Activated naive CD4-positive, alpha-beta T cell treated with anti-CD3 and anti-CD28 coated beads for 36 hours (primary cell): Measurements from ENCODE around the gene GEMIN2. TPM values are rescaled to one million over a fixed set of nuclear protein-coding genes. Genes with fewer than 3 reads are reported as not detected.
A peak's percentile ranks its signal among the peaks of the same experiment; 100 is the strongest.
"Not testable (repeated sequence)": the region's sequence is repeated elsewhere in the genome, so short reads cannot be mapped to it uniquely, and the experiment has no call there.

Experiments used
- CTCF ChIA-PET: fragments of 350-600 bp; sonication (Branson Sonifier 250); formaldehyde crosslinking; loops from one replicate; lab custom pipeline; 2021; ENCODE audit warnings: antibody characterized with exemption; lab: Charles Lee
- DNase-seq: peaks from one replicate; pipeline ENCODE4 v3.0.0-alpha.2; 2020
- H3K27ac Mint-ChIP-seq: one replicate; pipeline ENCODE4 v1.8.0; 2021; ENCODE audit warnings: mild to moderate bottlenecking, mixed read lengths
- H3K27me3 Mint-ChIP-seq: one replicate; pipeline ENCODE4 v1.8.0; 2021; ENCODE audit warnings: low read depth, mixed read lengths
- H3K36me3 Mint-ChIP-seq: one replicate; pipeline ENCODE4 v1.8.0; 2021; ENCODE audit warnings: low read depth, mixed read lengths
- H3K4me1 Mint-ChIP-seq: one replicate; pipeline ENCODE4 v1.8.0; 2021; ENCODE audit warnings: low read depth, mixed read lengths
- H3K4me3 Mint-ChIP-seq: one replicate; pipeline ENCODE4 v1.8.0; 2021; ENCODE audit warnings: mild to moderate bottlenecking, moderate library complexity, mixed read lengths
- H3K9me3 Mint-ChIP-seq: one replicate; pipeline ENCODE4 v1.8.0; 2021; ENCODE audit warnings: mixed read lengths
- intact Hi-C: fragments of 100-400 bp; cut with micrococcal nuclease; formaldehyde crosslinking; loops from one replicate; pipeline ENCODE4 v1.15.1; 2023
- total RNA-seq, 2 experiments: library from RNA; stranded (reverse); gene quantifications; one replicate each; pipeline ENCODE4 v1.2.3, GENCODE V29; 2021

GEMIN2 gene
- total RNA-seq, 2 experiments from 2014 or later: 20.7 to 22.7 TPM

- Mint-ChIP-seq H3K36me3 (peaks cover 32% of the 10 kb centered on the region), H3K27ac (peak overlapping the region; percentile 36), H3K4me1 (peaks cover 11% of the 10 kb centered on the region)
These were observed 23.7 kb downstream of the GEMIN2 start for GRCh38 chr14:39137835-39138234.

DNA sequence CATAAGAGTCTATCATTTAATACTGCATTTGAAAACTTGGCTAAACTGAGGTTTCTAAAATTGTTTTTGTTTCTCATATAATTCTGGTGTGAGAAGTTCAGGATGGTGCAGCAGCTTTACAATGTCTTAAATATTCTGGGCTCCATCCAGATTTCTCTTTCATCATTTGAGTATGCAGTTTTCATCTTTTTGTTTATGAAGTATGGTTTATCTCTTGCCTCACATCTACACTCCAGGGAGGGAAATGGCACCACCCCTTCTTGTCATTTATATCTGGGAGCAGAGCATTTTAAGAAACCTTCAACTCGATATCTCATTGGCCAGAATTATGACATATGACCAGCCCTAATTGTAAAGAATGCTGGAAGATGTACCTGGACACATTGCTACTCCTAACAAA, 24.3 kb downstream of the GEMIN2 start:
- Mint-ChIP-seq H3K9me3 (peaks cover 5% of the 10 kb centered on the region), H3K27ac (no peak overlapping the region)

More at GRCh38 chr14:39137835-39138234, 23.7 kb downstream of the GEMIN2 start:
- intact Hi-C loops, H3K9me3 Mint-ChIP-seq, H3K4me3 Mint-ChIP-seq, DNase-seq, H3K27me3 Mint-ChIP-seq: not testable (repeated sequence)
- CTCF ChIA-PET: interaction anchor here (0.8 kb wide), 1 partner anchor 131 kb away, joined by 3 read pairs; no protein-coding TSS in a partner anchor

GRCh38 chr14:39140170-39140569, 26.0 kb downstream of the GEMIN2 start:
- peaks cover 8% of the 10 kb centered on the region for H3K4me1 Mint-ChIP-seq
- peaks cover 35% of the 10 kb centered on the region for H3K36me3 Mint-ChIP-seq
- H3K4me3 Mint-ChIP-seq: no peak overlapping the region
- peaks cover 5% of the 10 kb centered on the region for H3K9me3 Mint-ChIP-seq
- H3K27ac Mint-ChIP-seq: no peak overlapping the region
- intact Hi-C loops: no loop called here
- H3K27me3 Mint-ChIP-seq: no peaks in the 10 kb centered on the region
- CTCF ChIA-PET: interaction anchor here (0.5 to 0.7 kb wide), 2 partner anchors 26 to 91 kb away, joined by 3 to 4 read pairs; no protein-coding TSS in a partner anchor
- DNase-seq: no peak

More for the DNA sequence above, 24.3 kb downstream of the GEMIN2 start:
- Mint-ChIP-seq H3K4me1 (peaks cover 11% of the 10 kb centered on the region), H3K4me3 (no peak overlapping the region), H3K36me3 (peaks cover 36% of the 10 kb centered on the region), H3K27me3 (no peaks in the 10 kb centered on the region)
- no peak for DNase-seq
- CTCF ChIA-PET: interaction anchor here (0.8 kb wide), 1 partner anchor 131 kb away, joined by 3 read pairs; no protein-coding TSS in a partner anchor
- intact Hi-C loops: no loop called here

- H3K4me3 Mint-ChIP-seq, intact Hi-C loops, CTCF ChIA-PET, H3K27me3 Mint-ChIP-seq, DNase-seq, H3K27ac Mint-ChIP-seq, H3K4me1 Mint-ChIP-seq, H3K9me3 Mint-ChIP-seq: not testable (repeated sequence)
- peaks cover 32% of the 10 kb centered on the region for H3K36me3 Mint-ChIP-seq
These were observed 27.5 kb downstream of the GEMIN2 start for GRCh38 chr14:39141623-39142022.

DNA sequence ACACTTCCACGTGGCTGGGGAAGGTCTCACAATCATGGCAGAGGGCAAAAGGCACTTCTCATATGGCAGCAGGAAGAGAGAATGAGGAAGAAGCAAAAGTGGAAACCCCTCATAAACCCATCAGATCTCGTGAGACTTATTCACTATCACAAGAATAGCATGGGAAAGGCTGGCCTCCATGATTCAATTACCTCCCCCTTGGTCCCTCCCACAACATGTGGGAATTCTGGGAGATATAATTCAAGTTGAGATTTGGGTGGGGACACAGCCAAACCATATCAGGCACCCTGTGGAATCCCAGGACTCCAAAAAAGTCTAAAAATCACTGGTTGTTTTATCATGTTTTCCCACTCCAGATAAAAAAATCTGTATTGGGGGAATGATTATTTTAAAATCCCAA, 29.1 kb downstream of the GEMIN2 start:
- H3K9me3 Mint-ChIP-seq, H3K4me1 Mint-ChIP-seq, intact Hi-C loops, DNase-seq, CTCF ChIA-PET, H3K4me3 Mint-ChIP-seq, H3K27ac Mint-ChIP-seq, H3K27me3 Mint-ChIP-seq: not testable (repeated sequence)
- peaks cover 32% of the 10 kb centered on the region for H3K36me3 Mint-ChIP-seq

GRCh38 chr14:39145266-39145966, 31.3 kb downstream of the GEMIN2 start:
- Mint-ChIP-seq H3K4me1 (no peaks in the 10 kb centered on the region), H3K27me3 (no peaks in the 10 kb centered on the region), H3K36me3 (peaks cover 32% of the 10 kb centered on the region), H3K27ac (no peak overlapping the region), H3K4me3 (no peak overlapping the region), H3K9me3 (peaks cover 5% of the 10 kb centered on the region)
- DNase-seq: no peak
- CTCF ChIA-PET: interaction anchor here (0.5 kb wide), 1 partner anchor 25 kb away, joined by 3 read pairs; no protein-coding TSS in a partner anchor
- intact Hi-C loops: no loop called here

GRCh38 chr14:39154594-39155189, 40.6 kb downstream of the GEMIN2 start:
- intact Hi-C loops: no loop called here
- H3K27me3 Mint-ChIP-seq: no peaks in the 10 kb centered on the region
- CTCF ChIA-PET: interaction anchor here (1.1 to 1.2 kb wide), 2 partner anchors 9 to 35 kb away, joined by 4 read pairs; no protein-coding TSS in a partner anchor
- H3K4me3 Mint-ChIP-seq: no peak overlapping the region
- no peaks in the 10 kb centered on the region for H3K4me1 Mint-ChIP-seq
- H3K36me3 Mint-ChIP-seq: peaks cover 12% of the 10 kb centered on the region
- no peak overlapping the region for H3K27ac Mint-ChIP-seq
- H3K9me3 Mint-ChIP-seq: no peaks in the 10 kb centered on the region
- DNase-seq: no peak

- H3K27me3 Mint-ChIP-seq: no peaks in the 10 kb centered on the region
- no peak overlapping the region for H3K4me3 Mint-ChIP-seq
- intact Hi-C loops: no loop called here
- DNase-seq: no peak
- H3K36me3 Mint-ChIP-seq: peaks cover 16% of the 10 kb centered on the region
- H3K4me1 Mint-ChIP-seq: peaks cover 11% of the 10 kb centered on the region
- H3K9me3 Mint-ChIP-seq: no peaks in the 10 kb centered on the region
- H3K27ac Mint-ChIP-seq: no peak overlapping the region
- CTCF ChIA-PET: no interaction called here
These were observed 43.4 kb downstream of the GEMIN2 start for GRCh38 chr14:39157491-39157890.

DNA sequence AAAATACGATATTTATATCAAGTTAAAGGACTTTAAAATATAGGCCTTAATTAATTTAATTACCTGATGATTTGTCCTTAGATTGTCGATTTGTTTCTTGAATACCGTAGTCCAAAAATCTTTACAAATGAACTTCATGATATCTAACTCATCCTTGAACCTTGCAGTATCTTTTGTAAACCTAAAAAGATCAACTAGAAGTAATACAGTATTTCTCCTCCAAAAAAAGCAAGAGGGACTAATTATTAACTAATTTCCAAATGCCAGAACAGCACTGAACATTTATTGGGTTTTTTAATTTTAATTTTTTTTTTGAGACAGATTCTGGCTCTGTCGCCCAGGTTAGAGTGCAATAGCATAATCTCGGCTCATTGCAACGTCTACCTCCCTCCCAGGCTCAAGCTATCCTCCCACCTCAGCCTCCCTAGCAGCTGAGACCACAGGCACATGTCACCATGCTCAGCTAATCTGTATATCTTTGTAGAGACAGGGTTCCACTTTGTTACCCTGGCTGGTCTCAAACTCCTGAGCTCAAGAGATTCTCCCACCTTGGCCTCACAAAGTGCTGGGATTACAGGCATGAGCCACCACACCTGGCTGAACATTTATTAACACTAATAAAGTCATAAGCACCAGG, 44.2 kb downstream of the GEMIN2 start:
- H3K27me3 Mint-ChIP-seq: no peaks in the 10 kb centered on the region
- no peak overlapping the region for H3K27ac Mint-ChIP-seq
- peaks cover 15% of the 10 kb centered on the region for H3K4me1 Mint-ChIP-seq
- H3K9me3 Mint-ChIP-seq: no peaks in the 10 kb centered on the region
- H3K36me3 Mint-ChIP-seq: peaks cover 19% of the 10 kb centered on the region
- intact Hi-C loops: no loop called here
- DNase-seq: no peak
- no peak overlapping the region for H3K4me3 Mint-ChIP-seq
- CTCF ChIA-PET: interaction anchor here (0.8 kb wide), 2 partner anchors 9 to 32 kb away, joined by 3 read pairs; no protein-coding TSS in a partner anchor

- CTCF ChIA-PET: interaction anchor here (0.6 kb wide), 1 partner anchor 119 kb away, joined by 3 read pairs; no protein-coding TSS in a partner anchor
- peaks cover 26% of the 10 kb centered on the region for H3K4me1 Mint-ChIP-seq
- no peaks in the 10 kb centered on the region for H3K27me3 Mint-ChIP-seq
- H3K4me3 Mint-ChIP-seq: no peak overlapping the region
- H3K27ac Mint-ChIP-seq: peak overlapping the region; percentile 51
- peaks cover 27% of the 10 kb centered on the region for H3K36me3 Mint-ChIP-seq
- intact Hi-C loops: no loop called here
- H3K9me3 Mint-ChIP-seq: no peaks in the 10 kb centered on the region
- DNase-seq: no peak
These were observed 46.4 kb downstream of the GEMIN2 start for GRCh38 chr14:39160494-39160893.

DNA sequence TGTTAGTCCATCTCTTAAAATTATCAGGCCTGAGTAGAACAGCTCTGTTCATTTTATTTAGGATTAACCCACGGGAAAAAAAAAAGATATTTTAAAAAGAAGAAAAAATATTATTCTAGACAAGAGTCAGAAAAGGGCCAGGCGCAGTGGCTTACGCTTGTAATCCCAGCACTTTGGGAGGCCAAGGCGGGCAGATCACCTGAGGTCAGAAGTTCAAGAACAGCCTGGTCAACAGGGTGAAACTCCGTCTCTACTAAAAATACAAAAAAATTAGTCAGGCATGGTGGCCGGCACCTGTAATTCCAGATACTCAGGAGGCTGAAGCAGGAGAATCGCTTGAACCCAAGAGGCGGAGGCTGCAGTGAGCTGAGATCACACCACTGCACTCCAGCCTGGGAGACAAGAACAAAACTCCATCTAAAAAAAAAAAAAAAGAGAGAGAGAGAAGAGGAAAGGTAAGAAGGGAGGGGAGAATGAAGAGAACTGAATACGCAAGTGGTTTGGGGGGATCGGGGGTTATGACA, 53.7 kb downstream of the GEMIN2 start:
- H3K27me3 Mint-ChIP-seq, H3K27ac Mint-ChIP-seq, H3K4me3 Mint-ChIP-seq, H3K9me3 Mint-ChIP-seq, CTCF ChIA-PET, intact Hi-C loops, DNase-seq: not testable (repeated sequence)
- Mint-ChIP-seq H3K4me1 (peaks cover 43% of the 10 kb centered on the region), H3K36me3 (peaks cover 21% of the 10 kb centered on the region)

DNA sequence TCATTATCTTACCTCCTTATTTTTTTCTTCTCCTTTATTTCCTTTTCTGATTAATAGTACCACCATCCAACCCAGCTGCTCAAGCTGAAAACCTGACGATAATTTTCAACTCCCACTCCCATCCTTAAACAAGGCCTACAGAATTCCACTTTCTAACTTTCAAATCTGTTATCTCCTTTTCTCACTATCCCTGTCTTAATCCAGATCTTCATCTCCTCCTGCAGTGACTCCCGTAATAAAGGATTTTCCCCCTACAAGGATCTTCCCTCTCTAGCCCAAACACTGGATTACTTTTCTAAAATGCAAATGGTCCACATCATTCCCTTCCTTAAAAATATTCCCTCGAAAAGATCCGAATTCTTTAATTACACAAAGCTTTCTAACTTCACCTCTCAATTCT, 54.5 kb downstream of the GEMIN2 start:
- H3K27ac Mint-ChIP-seq: no peak overlapping the region
- H3K27me3 Mint-ChIP-seq: no peaks in the 10 kb centered on the region
- no peaks in the 10 kb centered on the region for H3K9me3 Mint-ChIP-seq
- no peak for DNase-seq
- peaks cover 20% of the 10 kb centered on the region for H3K36me3 Mint-ChIP-seq
- intact Hi-C loops: no loop called here
- H3K4me3 Mint-ChIP-seq: peak overlapping the region; percentile 85
- H3K4me1 Mint-ChIP-seq: peaks cover 45% of the 10 kb centered on the region
- CTCF ChIA-PET: no interaction called here
